ENCODE data around the gene TBC1D16.

DNA sequence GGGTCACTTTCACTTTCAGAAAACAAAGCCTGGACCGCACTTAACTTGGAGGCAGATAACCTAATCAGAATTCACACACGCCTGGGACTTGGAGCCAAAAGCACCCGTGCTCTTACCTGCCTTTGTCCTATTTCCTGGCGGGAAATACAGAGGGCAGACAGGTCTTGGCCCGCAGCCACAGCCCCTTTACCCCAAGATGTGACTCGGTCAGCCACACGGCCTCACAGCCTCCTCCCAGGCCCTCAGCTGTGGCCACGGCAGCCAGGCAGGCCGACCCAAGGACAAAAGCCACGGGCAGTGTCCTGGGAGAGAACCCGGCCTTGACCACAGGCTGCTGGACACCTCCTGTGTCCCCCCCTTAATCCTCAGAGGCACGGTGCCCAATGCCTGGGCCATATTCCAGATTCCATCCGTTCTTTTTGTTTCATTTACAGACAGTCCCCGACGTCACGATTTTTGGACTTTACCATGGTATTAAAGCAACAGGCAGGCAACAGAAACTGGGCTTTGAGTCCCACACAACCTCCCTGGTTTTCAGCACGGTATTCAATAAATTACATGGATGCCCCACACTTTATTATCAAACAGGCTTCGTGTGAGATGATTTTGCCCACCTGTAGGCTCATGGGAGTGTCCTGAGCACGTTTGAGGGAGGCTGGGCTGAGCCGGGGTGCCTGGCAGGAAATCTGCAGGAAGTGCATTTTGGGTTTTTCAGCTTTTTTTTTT, 35.6 kb upstream of the TBC1D16 start:
- no peak for TF ChIP-seq POLR2AphosphoS5 (IDR thresholded peaks at IDR 0.05; ENCODE audit: low read depth, low read length)
- no peak for TF ChIP-seq POLR2A (IDR thresholded peaks at IDR 0.05; ENCODE audit: low read depth, low read length)
- TF ChIP-seq TAF1 (IDR thresholded peaks at IDR 0.05; ENCODE audit: borderline replicate concordance, low read depth, low read length) = no peak

Measured in GM12892 (cell line).